Measurements from ENCODE around the gene SF3B3. TPM values are rescaled to one million over a fixed set of nuclear protein-coding genes. Genes with fewer than 3 reads are reported as not detected.
"Not testable (repeated sequence)": the region's sequence is repeated elsewhere in the genome, so short reads cannot be mapped to it uniquely, and the experiment has no call there.

SF3B3 gene
- polyA plus RNA-seq, 1 donor = 202 TPM

- Histone ChIP-seq H3K36me3 (ENCODE audit: control insufficient read depth, insufficient read depth, low read length) (peaks cover 65% of the 10 kb centered on the region), H3K4me3 (ENCODE audit: low read length) (no peak overlapping the region), H3K27me3 (ENCODE audit: control insufficient read depth, insufficient read depth, low read length) (no peaks in the 10 kb centered on the region), H3K4me1 (ENCODE audit: control insufficient read depth, insufficient read depth, low read length) (peaks cover 15% of the 10 kb centered on the region), H3K27ac (ENCODE audit: low read length) (no peak overlapping the region), H3K9me3 (ENCODE audit: control insufficient read depth, low read depth, low read length) (no peaks in the 10 kb centered on the region)
- no peak for DNase-seq
- 50% methylated on average over 1 of the region's 8 CpGs for WGBS (ENCODE audit: insufficient coverage, low lambda C conversion rate)
Measured at GRCh38 chr16:70529051-70529777, 5.6 kb downstream of the SF3B3 start.

GRCh38 chr16:70529954-70530353, 6.3 kb downstream of the SF3B3 start:
- H3K9me3 ChIP-seq (ENCODE audit: control insufficient read depth, low read depth, low read length); H3K4me3 ChIP-seq (ENCODE audit: low read length); H3K27me3 ChIP-seq (ENCODE audit: control insufficient read depth, insufficient read depth, low read length); DNase-seq; H3K27ac ChIP-seq (ENCODE audit: low read length): not testable (repeated sequence)
- H3K36me3 ChIP-seq (ENCODE audit: control insufficient read depth, insufficient read depth, low read length) = peaks cover 71% of the 10 kb centered on the region
- WGBS (ENCODE audit: insufficient coverage, low lambda C conversion rate) = no CpG with 5 or more reads among the region's 7 CpGs
- H3K4me1 ChIP-seq (ENCODE audit: control insufficient read depth, insufficient read depth, low read length) = peaks cover 14% of the 10 kb centered on the region

- DNase-seq = no peak
- Histone ChIP-seq H3K4me3 (ENCODE audit: low read length) (no peak overlapping the region), H3K27me3 (ENCODE audit: control insufficient read depth, insufficient read depth, low read length) (no peaks in the 10 kb centered on the region), H3K9me3 (ENCODE audit: control insufficient read depth, low read depth, low read length) (no peaks in the 10 kb centered on the region), H3K4me1 (ENCODE audit: control insufficient read depth, insufficient read depth, low read length) (no peaks in the 10 kb centered on the region), H3K27ac (ENCODE audit: low read length) (no peak overlapping the region), H3K36me3 (ENCODE audit: control insufficient read depth, insufficient read depth, low read length) (peaks cover 90% of the 10 kb centered on the region)
- WGBS (ENCODE audit: insufficient coverage, low lambda C conversion rate) = no CpG with 5 or more reads among the region's 2 CpGs
Measured at GRCh38 chr16:70534971-70535370, 11.4 kb downstream of the SF3B3 start.

- H3K36me3 ChIP-seq (ENCODE audit: control insufficient read depth, insufficient read depth, low read length) = peaks cover 93% of the 10 kb centered on the region
- no peak for DNase-seq
- no CpG with 5 or more reads among the region's 3 CpGs for WGBS (ENCODE audit: insufficient coverage, low lambda C conversion rate)
- H3K9me3 ChIP-seq (ENCODE audit: control insufficient read depth, low read depth, low read length) = no peaks in the 10 kb centered on the region
- H3K27me3 ChIP-seq (ENCODE audit: control insufficient read depth, insufficient read depth, low read length) = no peaks in the 10 kb centered on the region
- no peaks in the 10 kb centered on the region for H3K4me1 ChIP-seq (ENCODE audit: control insufficient read depth, insufficient read depth, low read length)
- H3K27ac ChIP-seq (ENCODE audit: low read length) = no peak overlapping the region
- H3K4me3 ChIP-seq (ENCODE audit: low read length) = no peak overlapping the region
Measured at GRCh38 chr16:70540994-70541393, 17.4 kb downstream of the SF3B3 start.

- H3K4me3 ChIP-seq (ENCODE audit: low read length) = no peak overlapping the region
- no CpG with 5 or more reads among the region's 1 CpG for WGBS (ENCODE audit: insufficient coverage, low lambda C conversion rate)
- H3K36me3 ChIP-seq (ENCODE audit: control insufficient read depth, insufficient read depth, low read length) = peaks cover 89% of the 10 kb centered on the region
- H3K9me3 ChIP-seq (ENCODE audit: control insufficient read depth, low read depth, low read length) = no peaks in the 10 kb centered on the region
- no peaks in the 10 kb centered on the region for H3K4me1 ChIP-seq (ENCODE audit: control insufficient read depth, insufficient read depth, low read length)
- no peaks in the 10 kb centered on the region for H3K27me3 ChIP-seq (ENCODE audit: control insufficient read depth, insufficient read depth, low read length)
- DNase-seq = no peak
- no peak overlapping the region for H3K27ac ChIP-seq (ENCODE audit: low read length)
Measured at GRCh38 chr16:70544548-70544947, 20.9 kb downstream of the SF3B3 start.

- no peaks in the 10 kb centered on the region for H3K27me3 ChIP-seq (ENCODE audit: control insufficient read depth, insufficient read depth, low read length)
- H3K27ac ChIP-seq (ENCODE audit: low read length) = no peak overlapping the region
- no peaks in the 10 kb centered on the region for H3K9me3 ChIP-seq (ENCODE audit: control insufficient read depth, low read depth, low read length)
- no peak overlapping the region for H3K4me3 ChIP-seq (ENCODE audit: low read length)
- DNase-seq = no peak
- 100% methylated on average over 2 of the region's 2 CpGs for WGBS (ENCODE audit: insufficient coverage, low lambda C conversion rate)
- H3K36me3 ChIP-seq (ENCODE audit: control insufficient read depth, insufficient read depth, low read length) = peaks cover 86% of the 10 kb centered on the region
- no peaks in the 10 kb centered on the region for H3K4me1 ChIP-seq (ENCODE audit: control insufficient read depth, insufficient read depth, low read length)
Measured at GRCh38 chr16:70548936-70549335, 25.3 kb downstream of the SF3B3 start.

GRCh38 chr16:70550082-70550481, 26.5 kb downstream of the SF3B3 start:
- Histone ChIP-seq H3K4me3 (ENCODE audit: low read length) (no peak overlapping the region), H3K36me3 (ENCODE audit: control insufficient read depth, insufficient read depth, low read length) (peaks cover 86% of the 10 kb centered on the region), H3K9me3 (ENCODE audit: control insufficient read depth, low read depth, low read length) (no peaks in the 10 kb centered on the region), H3K4me1 (ENCODE audit: control insufficient read depth, insufficient read depth, low read length) (no peaks in the 10 kb centered on the region), H3K27ac (ENCODE audit: low read length) (no peak overlapping the region), H3K27me3 (ENCODE audit: control insufficient read depth, insufficient read depth, low read length) (no peaks in the 10 kb centered on the region)
- no peak for DNase-seq
- no CpG with 5 or more reads among the region's 1 CpG for WGBS (ENCODE audit: insufficient coverage, low lambda C conversion rate)

GRCh38 chr16:70551788-70552187, 28.2 kb downstream of the SF3B3 start:
- Histone ChIP-seq H3K4me3 (ENCODE audit: low read length) (no peak overlapping the region), H3K36me3 (ENCODE audit: control insufficient read depth, insufficient read depth, low read length) (peaks cover 88% of the 10 kb centered on the region), H3K27ac (ENCODE audit: low read length) (no peak overlapping the region), H3K27me3 (ENCODE audit: control insufficient read depth, insufficient read depth, low read length) (no peaks in the 10 kb centered on the region), H3K4me1 (ENCODE audit: control insufficient read depth, insufficient read depth, low read length) (no peaks in the 10 kb centered on the region), H3K9me3 (ENCODE audit: control insufficient read depth, low read depth, low read length) (no peaks in the 10 kb centered on the region)
- no CpG with 5 or more reads among the region's 3 CpGs for WGBS (ENCODE audit: insufficient coverage, low lambda C conversion rate)
- DNase-seq = no peak

- no peak for DNase-seq
- Histone ChIP-seq H3K27ac (ENCODE audit: low read length) (no peak overlapping the region), H3K9me3 (ENCODE audit: control insufficient read depth, low read depth, low read length) (no peaks in the 10 kb centered on the region), H3K27me3 (ENCODE audit: control insufficient read depth, insufficient read depth, low read length) (no peaks in the 10 kb centered on the region), H3K4me3 (ENCODE audit: low read length) (no peak overlapping the region), H3K4me1 (ENCODE audit: control insufficient read depth, insufficient read depth, low read length) (no peaks in the 10 kb centered on the region), H3K36me3 (ENCODE audit: control insufficient read depth, insufficient read depth, low read length) (peaks cover 90% of the 10 kb centered on the region)
- WGBS (ENCODE audit: insufficient coverage, low lambda C conversion rate) = no CpG with 5 or more reads among the region's 8 CpGs
Measured at GRCh38 chr16:70552675-70553074, 29.1 kb downstream of the SF3B3 start.

- Histone ChIP-seq H3K27ac (ENCODE audit: low read length) (no peak overlapping the region), H3K4me1 (ENCODE audit: control insufficient read depth, insufficient read depth, low read length) (no peaks in the 10 kb centered on the region), H3K36me3 (ENCODE audit: control insufficient read depth, insufficient read depth, low read length) (peaks cover 89% of the 10 kb centered on the region), H3K4me3 (ENCODE audit: low read length) (no peak overlapping the region), H3K27me3 (ENCODE audit: control insufficient read depth, insufficient read depth, low read length) (no peaks in the 10 kb centered on the region), H3K9me3 (ENCODE audit: control insufficient read depth, low read depth, low read length) (no peaks in the 10 kb centered on the region)
- DNase-seq = no peak
Measured at GRCh38 chr16:70553645-70554044, 30.0 kb downstream of the SF3B3 start.

- no peak overlapping the region for H3K27ac ChIP-seq (ENCODE audit: low read length)
- H3K9me3 ChIP-seq (ENCODE audit: control insufficient read depth, low read depth, low read length) = no peaks in the 10 kb centered on the region
- no peak for DNase-seq
- no peak overlapping the region for H3K4me3 ChIP-seq (ENCODE audit: low read length)
- H3K4me1 ChIP-seq (ENCODE audit: control insufficient read depth, insufficient read depth, low read length) = no peaks in the 10 kb centered on the region
- peaks cover 90% of the 10 kb centered on the region for H3K36me3 ChIP-seq (ENCODE audit: control insufficient read depth, insufficient read depth, low read length)
- no peaks in the 10 kb centered on the region for H3K27me3 ChIP-seq (ENCODE audit: control insufficient read depth, insufficient read depth, low read length)
- no CpG with 5 or more reads among the region's 3 CpGs for WGBS (ENCODE audit: insufficient coverage, low lambda C conversion rate)
Measured at GRCh38 chr16:70556063-70556462, 32.4 kb downstream of the SF3B3 start.
